ENCODE results near the gene RPS15. TPM values are rescaled to one million over a fixed set of nuclear protein-coding genes. Genes with fewer than 3 reads are reported as not detected.

The RPS15 gene
- polyA plus RNA-seq, 1 donor (not counting 4 experiments of a cell fraction or from before 2014, with no cell fraction given), result 795 TPM

DNA sequence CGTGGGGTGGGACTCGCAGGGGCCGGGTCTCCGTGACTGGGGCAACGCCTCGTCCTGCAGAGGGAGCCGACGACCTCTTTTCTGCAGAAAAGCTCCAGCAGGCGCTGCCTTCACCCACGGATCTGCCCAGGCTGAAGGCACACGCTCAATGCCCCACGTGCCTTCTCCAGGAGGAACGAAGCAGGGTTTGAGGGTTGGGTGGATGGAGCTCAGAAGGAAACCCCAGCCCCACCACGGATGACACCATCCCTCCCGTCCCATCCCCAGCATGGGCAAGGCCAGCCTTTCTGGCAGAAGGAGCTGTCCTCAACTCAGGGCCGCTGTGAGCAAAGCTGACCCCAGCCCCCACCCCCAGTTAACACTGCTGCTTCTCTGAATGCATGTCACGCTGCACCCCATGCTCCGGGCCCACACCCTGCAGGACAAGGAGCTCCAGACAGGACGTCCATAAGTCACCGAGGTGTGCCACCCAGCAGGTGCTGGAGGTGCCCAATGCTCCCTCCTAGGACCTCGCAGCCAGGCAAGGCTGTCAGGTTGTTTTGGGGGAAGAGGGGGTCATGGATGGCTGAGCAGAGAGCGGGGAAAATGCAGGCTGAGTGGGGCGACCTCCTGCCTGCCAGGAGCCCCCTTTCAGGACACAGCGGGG, 33.4 kb downstream of the RPS15 start:
- dilution Hi-C loops (cut with MboI; ENCODE audit: extremely low pct_ligation_motif_present, low sequenced_read_pairs), result no loop called here
- no peak overlapping the region for H3K4me3 ChIP-seq (ENCODE audit: control insufficient read depth in 2 of 3, extremely low read depth in 1 of 3, insufficient read depth in 2 of 3, low read depth in 1 of 3, low read length in 3 of 3)
- TF ChIP-seq EZH2 (IDR thresholded peaks at IDR 0.05; ENCODE audit: low read length), result no peak
- TF ChIP-seq CTCF (optimal IDR thresholded peaks at IDR 0.05 in 1 of 3, IDR thresholded peaks at IDR 0.05 in 1 of 3, conservative IDR thresholded peaks at IDR 0.05 in 1 of 3; ENCODE audit: extremely low read depth in 1 of 3, insufficient read depth in 2 of 3, low read length in 3 of 3), result peak in 1 of 3 experiments; percentile 16
- H3K9me3 ChIP-seq (ENCODE audit: control insufficient read depth, low read depth, low read length), result no peaks in the 10 kb centered on the region
- FAIRE-seq (no peak), DNase-seq (ENCODE audit: low read depth, low spot score) (no peak)
- H4K20me1 ChIP-seq (ENCODE audit: control insufficient read depth, extremely low read depth, insufficient read depth, low read length), result peaks cover 9% of the 10 kb centered on the region
- H3K79me2 ChIP-seq (ENCODE audit: control insufficient read depth, insufficient read depth, low read length), result peaks cover 11% of the 10 kb centered on the region
- peaks cover 4% of the 10 kb centered on the region for H3K9me1 ChIP-seq (ENCODE audit: control insufficient read depth, extremely low read depth, insufficient read depth, low read length)
- no peak overlapping the region for H2AFZ ChIP-seq (ENCODE audit: control insufficient read depth, low read length)
- no peak overlapping the region for H3K27ac ChIP-seq (ENCODE audit: control insufficient read depth, insufficient read depth, low read length)
- no peak overlapping the region for H3K9ac ChIP-seq (ENCODE audit: control insufficient read depth, extremely low read depth, insufficient read depth, low read length)
- H3K27me3 ChIP-seq (ENCODE audit: control insufficient read depth, extremely low read depth, insufficient read depth, low read length), result peaks cover 41% of the 10 kb centered on the region
- peak overlapping the region; percentile 22 for H3K4me2 ChIP-seq (ENCODE audit: control insufficient read depth, extremely low read depth, insufficient read depth, low read depth, low read length)
- peaks cover 9% of the 10 kb centered on the region for H3K4me1 ChIP-seq (ENCODE audit: control insufficient read depth, extremely low read depth, insufficient read depth, low read length)
- H3K36me3 ChIP-seq (ENCODE audit: control insufficient read depth in 2 of 2, extremely low read depth in 1 of 2, insufficient read depth in 2 of 2, low read length in 2 of 2), result peaks cover 5 to 11% of the 10 kb centered on the region in 2 experiments

DNA sequence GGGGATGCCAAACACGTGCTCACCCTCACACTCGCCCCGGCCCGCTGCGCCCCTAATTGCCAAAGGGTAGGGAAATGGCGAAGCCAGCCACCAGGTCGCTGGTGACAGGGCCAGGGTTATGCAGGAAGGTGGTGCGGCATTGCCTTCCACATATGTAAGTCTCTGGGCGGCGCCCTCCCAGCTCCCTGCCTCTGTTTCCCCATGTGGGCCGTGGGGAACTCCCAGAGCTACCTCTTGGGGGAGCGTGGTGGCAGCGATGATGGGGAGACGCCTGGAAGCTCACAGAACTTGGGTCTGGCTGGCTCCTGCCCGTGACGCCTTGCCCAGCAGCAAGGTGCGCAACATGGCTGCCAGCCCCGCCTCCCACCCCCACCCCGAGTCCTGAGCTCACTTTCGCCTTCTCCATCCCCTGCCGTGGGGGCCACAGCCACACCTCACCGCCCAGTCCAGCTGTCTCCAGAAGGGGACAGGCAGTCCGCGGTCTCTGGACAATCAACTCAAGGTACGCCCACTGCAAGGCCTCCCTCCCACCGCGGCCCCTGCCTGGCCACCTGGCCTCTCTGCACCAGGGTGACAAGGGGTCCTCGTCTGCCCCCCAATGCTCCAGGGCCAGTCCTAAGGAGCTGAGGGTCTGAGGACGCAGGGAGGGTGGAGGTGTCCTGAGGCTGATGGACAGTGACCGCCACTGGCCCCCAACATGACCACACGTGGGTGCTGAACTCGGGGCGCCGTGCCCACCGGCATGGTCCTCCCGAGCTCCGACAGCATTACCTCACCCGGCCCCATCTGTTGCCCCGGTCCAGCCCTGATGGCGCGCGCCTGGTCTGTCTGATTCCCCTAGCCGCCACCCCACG, 34.3 kb downstream of the RPS15 start:
- Histone ChIP-seq H4K20me1 (ENCODE audit: control insufficient read depth, extremely low read depth, insufficient read depth, low read length) (peaks cover 9% of the 10 kb centered on the region), H2AFZ (ENCODE audit: control insufficient read depth, low read length) (no peak overlapping the region), H3K36me3 (ENCODE audit: control insufficient read depth in 2 of 2, extremely low read depth in 1 of 2, insufficient read depth in 2 of 2, low read length in 2 of 2) (peaks cover 5 to 14% of the 10 kb centered on the region in 2 experiments), H3K9ac (ENCODE audit: control insufficient read depth, extremely low read depth, insufficient read depth, low read length) (no peak overlapping the region), H3K27me3 (ENCODE audit: control insufficient read depth, extremely low read depth, insufficient read depth, low read length) (peaks cover 33% of the 10 kb centered on the region), H3K9me3 (ENCODE audit: control insufficient read depth, low read depth, low read length) (no peaks in the 10 kb centered on the region), H3K4me3 (ENCODE audit: control insufficient read depth in 2 of 3, extremely low read depth in 1 of 3, insufficient read depth in 2 of 3, low read depth in 1 of 3, low read length in 3 of 3) (no peak overlapping the region), H3K79me2 (ENCODE audit: control insufficient read depth, insufficient read depth, low read length) (peaks cover 15% of the 10 kb centered on the region), H3K4me2 (ENCODE audit: control insufficient read depth, extremely low read depth, insufficient read depth, low read depth, low read length) (no peak overlapping the region), H3K27ac (ENCODE audit: control insufficient read depth, insufficient read depth, low read length) (no peak overlapping the region), H3K4me1 (ENCODE audit: control insufficient read depth, extremely low read depth, insufficient read depth, low read length) (peaks cover 12% of the 10 kb centered on the region), H3K9me1 (ENCODE audit: control insufficient read depth, extremely low read depth, insufficient read depth, low read length) (peaks cover 8% of the 10 kb centered on the region)
- DNase-seq (ENCODE audit: low read depth, low spot score) (no peak), FAIRE-seq (no peak)
- dilution Hi-C loops (cut with MboI; ENCODE audit: extremely low pct_ligation_motif_present, low sequenced_read_pairs), result no loop called here
- TF ChIP-seq EZH2 (IDR thresholded peaks at IDR 0.05; ENCODE audit: low read length) (no peak), CTCF (optimal IDR thresholded peaks at IDR 0.05 in 1 of 3, IDR thresholded peaks at IDR 0.05 in 1 of 3, conservative IDR thresholded peaks at IDR 0.05 in 1 of 3; ENCODE audit: extremely low read depth in 1 of 3, insufficient read depth in 2 of 3, low read length in 3 of 3) (no peak)

All from keratinocyte (primary cell).